Thyroid gland (tissue), 4 donors: ENCODE results near the gene PHC2.
"Not testable (repeated sequence)": the region's sequence is repeated elsewhere in the genome, so short reads cannot be mapped to it uniquely, and the experiment has no call there.

Experiments used
- CTCF ChIP-seq, 6 experiments: fragments of 200-600 bp in 3 of 6; fragments of 450-650 bp in 3 of 6; sonication (generic) in 3 of 6; IDR thresholded peaks; one replicate each; pipeline ENCODE4 v1.5.1; 2016 to 2019; ENCODE audit warnings: antibody characterized with exemption in 6 of 6, mild to moderate bottlenecking in 2 of 6, inconsistent platforms in 1 of 6, moderate library complexity in 1 of 6
- POLR2A ChIP-seq, 2 donors: fragments of 450-650 bp; IDR thresholded peaks; one replicate each; pipeline ENCODE4 v1.6.1; 2017; ENCODE audit warnings: antibody characterized with exemption in 2 of 2, mild to moderate bottlenecking in 2 of 2, moderate library complexity in 1 of 2

DNA sequence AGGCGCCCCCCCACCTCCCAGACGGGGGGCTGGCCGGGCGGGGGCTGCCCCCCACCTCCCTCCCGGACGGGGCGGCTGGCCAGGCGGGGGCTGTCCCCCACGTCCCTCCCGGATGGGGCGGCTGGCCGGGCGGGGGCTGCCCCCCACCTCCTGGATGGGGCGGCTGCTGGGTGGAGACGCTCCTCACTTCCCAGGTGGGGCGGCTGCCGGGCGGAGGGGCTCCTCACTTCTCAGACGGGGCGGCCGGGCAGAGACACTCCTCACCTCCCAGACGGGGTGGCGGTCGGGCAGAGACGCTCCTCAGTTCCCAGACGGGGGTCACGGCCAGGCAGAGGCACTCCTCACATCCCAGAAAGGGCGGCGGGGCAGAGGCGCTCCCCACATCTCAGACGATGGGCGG, 121.5 kb downstream of the PHC2 start:
- not testable (repeated sequence) for TF ChIP-seq CTCF, POLR2A (IDR thresholded peaks at IDR 0.05)
